Left hindlimb (tissue), 1 donor: ENCODE measurements around the gene CHTF8.
A peak's percentile ranks its signal among the peaks of the same experiment; 100 is the strongest.
"Not testable (repeated sequence)": the region's sequence is repeated elsewhere in the genome, so short reads cannot be mapped to it uniquely, and the experiment has no call there.

Experiments used
- DNase-seq: peaks from one replicate; pipeline ENCODE4 v3.0.0-alpha.2; 2018

Gene CHTF8

DNA sequence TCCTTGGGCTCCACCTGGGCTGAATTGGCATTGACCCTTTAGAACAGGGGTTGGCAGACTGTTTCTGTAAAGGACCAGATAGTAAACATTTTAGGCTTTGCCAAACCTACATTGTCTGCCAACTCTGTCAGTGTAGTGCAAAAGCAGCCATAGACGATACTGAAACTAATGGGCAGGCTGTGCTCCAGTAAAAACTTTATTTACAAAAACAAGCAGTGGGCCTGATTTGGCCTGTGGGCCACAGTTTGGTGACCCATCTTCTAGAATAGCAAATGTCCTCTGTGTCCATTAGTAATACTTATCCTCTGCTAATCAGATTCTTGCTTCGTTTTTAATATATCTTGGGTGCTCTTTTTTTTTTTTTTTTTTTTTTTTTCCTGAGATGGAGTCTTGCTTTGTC is 6.2 kb upstream of the CHTF8 start:
- DNase-seq, result no peak

DNA sequence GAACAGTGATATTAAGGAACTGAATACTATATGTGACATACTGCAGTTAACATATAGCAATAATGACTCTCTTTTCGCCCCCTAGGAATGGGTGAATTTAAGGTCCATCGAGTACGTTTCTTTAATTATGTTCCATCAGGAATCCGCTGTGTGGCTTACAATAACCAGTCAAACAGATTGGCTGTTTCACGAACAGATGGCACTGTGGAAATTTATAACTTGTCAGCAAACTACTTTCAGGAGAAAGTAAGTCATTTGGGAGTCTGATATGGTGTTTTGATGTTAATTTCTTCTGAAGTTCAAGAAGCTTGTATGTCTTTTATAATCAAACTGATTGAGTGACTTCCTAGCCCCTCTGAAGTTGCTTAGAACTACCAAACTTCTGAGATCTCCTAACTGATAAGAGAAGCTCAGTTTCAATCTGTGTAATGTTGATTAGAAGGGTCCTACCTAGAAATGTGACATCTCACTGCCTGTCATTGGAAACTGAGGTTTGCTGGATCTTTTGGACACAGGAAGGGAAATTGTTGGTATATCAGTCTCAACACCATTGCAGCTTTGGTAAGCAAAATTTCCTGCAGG is 1.1 kb upstream of the CHTF8 start:
- DNase-seq, result no peak

DNA sequence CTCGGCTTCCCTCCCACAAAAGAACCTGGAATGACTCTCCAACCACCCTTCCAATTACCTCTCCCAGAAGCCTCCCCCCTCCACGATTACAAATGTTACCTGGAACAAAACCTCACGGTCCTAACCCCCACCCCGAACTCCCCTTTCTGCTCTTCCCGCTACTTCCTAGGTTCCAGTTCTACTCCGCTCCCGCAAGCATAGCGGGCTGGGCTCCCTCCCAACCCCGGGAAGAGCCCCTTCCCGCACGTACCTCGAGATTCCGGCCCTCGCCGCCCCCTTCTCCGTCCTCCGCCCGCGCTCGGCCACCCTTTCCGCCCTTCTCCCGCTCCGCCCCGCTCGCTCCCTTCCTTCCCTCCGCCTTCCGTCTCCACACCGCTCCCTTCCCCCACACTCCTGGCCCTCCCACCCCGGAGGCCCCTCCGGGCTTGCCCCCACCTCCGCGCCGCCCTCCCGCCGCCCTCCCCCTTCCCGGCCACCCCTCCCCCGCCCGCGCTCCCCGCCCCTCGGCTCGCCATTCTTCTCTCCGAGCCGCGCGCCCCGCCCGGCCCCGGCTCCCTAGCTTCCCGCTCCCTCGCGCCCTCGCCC is 457 bp downstream of the CHTF8 start:
- DNase-seq, result peak; percentile 91

DNA sequence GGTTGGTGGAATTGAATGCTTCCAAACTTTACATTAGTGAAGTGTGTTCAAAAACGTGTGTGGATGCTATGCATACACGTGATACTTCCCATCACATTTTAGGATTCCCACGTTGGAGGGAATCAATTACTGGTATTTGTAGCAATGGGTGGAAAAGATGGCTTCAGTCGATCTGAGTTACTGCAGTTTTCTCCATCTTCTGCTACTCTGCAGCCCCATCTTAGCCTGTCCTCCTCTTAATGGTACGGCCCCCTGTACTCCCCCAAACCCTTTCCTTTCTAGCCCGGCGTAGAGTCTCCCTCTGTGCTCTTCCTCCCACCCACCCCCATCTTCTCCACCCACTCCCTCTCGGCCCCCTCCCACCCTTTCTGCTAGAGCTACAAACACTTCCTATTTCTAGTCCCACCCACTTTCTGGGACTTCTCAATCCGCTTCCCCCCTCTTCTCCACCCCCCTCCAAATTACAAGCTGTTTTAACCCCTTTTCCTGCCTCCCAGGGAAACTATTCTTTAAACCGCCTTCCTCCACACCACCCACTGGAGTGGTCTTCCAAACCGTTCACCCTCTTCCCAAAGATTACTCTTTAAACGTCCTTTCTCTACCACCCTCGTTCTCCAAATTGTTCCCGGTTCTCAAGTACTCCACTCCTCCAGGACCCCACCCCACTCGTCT is 1.1 kb downstream of the CHTF8 start:
- DNase-seq, result peak; percentile 56

DNA sequence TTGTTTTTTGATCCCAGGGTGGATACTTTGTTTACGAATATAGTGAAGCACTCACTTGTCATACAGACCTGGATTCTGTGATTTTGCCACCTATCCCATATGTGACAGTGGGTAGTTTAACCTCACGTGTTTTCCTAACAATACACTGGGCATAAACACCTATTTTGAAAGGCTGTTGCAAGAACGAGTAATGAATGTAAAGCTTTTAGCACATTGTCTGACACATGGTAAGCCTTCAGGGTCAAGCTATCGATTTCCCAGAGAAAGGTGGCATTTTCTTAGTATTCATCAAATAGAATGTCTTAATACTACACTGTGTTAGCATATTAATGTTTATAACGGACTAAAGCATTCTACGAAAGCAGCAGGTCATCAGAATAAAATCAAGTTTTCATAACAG is 1.9 kb downstream of the CHTF8 start:
- DNase-seq, result no peak

DNA sequence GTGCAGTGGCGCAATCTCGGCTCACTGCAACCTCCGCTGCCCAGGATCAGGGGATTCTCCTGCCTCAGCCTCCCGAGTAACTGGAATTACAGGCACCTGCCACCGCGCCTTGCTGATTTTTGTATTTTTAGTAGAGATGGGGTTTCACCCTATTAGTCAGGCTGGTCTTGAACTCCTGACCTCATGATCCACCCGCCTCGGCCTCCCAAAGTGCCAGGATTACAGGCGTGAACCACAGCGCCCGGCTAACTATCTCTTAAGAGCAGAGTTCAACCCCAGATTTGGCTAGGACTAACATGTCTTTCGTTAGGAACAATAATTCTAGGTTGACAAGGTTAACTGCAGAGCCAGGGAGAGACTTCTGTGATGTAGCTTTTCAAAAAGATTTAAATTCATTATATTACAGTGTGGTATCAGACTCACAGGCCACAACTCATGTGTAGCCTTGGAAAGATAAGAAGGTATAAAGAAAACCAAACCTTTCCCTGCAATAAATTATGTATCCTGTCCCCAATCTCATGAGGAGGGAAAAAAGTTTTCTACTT is 4.3 kb downstream of the CHTF8 start:
- DNase-seq, result no peak

DNA sequence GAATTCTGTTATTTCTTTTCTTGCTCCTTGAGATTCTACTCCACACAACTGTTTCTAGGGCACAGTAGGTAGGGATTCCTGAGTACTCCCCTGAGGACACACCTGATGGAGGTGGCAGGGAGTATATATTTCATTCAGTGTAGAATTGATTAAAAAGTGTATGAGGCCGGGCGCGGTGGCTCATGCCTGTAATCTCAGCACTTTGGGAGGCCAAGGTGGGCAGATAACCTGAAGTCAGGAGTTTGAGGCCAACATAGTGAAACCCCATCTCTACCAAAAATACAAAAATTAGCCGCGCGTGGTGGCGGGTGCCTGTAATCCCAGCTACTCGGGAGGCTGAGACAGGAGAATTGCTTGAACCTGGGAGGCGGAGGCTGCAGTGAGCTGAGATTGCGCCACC is 5.6 kb downstream of the CHTF8 start:
- DNase-seq, result not testable (repeated sequence)

DNA sequence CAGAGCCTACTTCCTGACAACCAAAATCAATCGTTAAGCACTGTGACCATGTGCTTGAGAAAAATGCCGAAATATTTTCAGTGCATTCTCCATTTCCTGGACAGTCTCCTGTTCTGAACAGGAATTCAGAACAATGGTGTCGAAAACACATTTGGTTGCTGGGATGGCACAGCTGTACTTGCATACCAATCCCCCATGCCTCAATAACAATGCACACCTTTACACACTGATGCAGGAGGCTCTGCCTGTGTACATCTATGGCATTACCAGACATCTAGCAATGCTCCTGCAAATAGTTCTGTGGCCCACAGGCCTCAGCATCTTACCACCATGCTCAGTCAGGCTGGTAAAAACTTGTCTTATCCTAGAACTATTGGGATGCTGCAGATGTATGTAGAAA is 6.2 kb downstream of the CHTF8 start:
- no peak for DNase-seq

DNA sequence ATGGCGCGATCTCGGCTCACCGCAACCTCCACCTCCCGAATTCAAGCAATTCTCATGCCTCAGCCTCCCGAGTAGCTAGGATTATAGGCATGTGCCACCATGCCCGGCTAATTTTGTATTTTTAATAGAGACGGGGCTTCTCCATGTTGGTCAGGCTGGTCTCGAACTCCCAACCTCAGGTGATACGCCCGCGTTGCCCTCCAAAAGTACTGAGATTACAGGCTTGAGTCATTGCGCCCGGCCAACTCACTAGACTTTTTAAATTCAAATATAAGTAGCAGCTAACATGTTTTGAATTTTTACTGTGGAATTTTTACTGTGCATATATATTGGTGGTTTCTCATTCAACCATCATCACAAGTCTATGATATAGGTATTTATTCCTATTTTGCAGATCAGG is 7.4 kb downstream of the CHTF8 start:
- not testable (repeated sequence) for DNase-seq

DNA sequence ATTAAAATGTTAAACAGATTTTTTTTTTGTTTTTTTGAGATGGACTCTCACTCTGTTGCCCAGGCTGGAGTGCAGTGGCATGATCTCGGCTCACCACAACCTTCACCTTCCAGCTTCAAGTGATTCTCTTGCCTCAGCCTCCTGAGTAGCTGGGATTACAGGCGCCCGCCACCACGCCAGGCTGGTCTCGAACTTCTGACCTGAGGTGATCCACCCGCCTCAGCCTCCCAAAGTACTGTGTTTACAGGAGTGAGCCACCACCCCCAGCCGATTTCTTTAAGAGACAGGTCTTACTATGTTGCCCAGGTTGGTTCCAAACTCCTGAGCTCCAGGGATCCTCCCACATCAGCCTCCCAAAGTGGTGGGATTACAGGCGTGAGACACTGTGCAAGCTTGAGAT is 8.0 kb downstream of the CHTF8 start:
- DNase-seq, result not testable (repeated sequence)

DNA sequence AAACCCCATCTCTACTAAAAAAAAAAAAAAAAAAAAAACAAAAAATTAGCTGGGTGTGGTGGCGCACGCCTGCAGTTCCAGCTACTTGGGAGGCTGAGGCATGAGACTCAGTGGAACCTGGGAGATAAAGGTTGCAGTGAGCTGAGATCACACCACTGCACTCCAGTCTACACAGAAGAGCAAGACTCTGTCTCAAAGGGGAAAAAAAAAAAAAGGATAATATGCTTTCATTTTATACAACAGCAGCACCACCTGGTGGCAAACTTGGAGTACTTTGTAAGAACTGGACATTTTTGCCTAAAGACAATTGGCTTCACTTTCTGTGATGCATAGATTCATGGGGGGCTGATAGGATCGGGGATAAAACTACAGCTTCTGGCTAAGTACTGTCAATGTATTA is 8.5 kb downstream of the CHTF8 start:
- DNase-seq, result no peak

DNA sequence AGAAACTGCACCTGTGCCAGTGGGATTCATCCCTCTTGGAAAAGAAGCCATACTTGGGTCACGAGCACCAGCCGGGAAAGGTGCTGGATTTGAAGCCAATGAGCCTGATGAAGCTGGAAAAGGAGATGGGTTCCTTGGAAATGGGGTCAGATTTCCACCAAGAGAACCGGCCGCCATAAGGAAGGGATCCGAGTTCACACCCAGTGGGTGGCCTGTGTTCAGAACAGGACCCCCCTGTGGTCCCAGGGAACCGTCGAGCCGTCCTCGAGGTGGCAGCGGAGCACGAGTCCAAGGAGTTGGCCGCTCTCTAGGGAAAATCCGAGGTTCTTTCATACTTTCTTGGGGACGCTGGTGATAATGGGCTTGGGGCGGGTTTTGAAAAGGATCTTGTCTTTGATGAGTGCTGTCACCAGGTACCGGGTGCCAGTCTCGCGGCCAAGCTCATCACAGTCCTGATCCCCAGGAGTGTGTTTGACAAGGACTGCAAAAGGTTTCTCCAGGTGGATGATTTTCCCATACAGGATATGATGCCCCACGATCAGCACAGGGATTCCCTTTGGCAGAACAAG is 12.2 kb downstream of the CHTF8 start:
- DNase-seq, result no peak

DNA sequence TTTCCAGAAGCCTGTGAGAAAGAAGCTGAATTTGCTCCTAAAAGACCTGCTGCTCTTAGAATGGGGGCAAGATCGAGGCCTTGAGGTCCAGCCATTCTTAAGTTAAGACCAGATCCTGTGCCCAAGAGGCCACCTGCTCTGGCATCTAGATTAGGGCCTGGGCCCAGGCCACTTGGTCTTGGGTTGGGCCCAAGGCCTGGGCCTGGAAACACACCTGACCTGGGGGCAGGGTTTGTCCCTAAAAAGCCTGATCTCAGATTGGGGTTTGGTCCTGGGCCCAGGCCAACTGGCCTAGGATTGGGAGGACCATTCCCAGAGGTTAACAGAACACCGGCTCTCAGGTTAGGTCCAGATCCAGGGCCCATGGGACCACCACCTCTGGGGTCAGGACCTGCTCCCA is 12.9 kb downstream of the CHTF8 start:
- DNase-seq, result no peak

DNA sequence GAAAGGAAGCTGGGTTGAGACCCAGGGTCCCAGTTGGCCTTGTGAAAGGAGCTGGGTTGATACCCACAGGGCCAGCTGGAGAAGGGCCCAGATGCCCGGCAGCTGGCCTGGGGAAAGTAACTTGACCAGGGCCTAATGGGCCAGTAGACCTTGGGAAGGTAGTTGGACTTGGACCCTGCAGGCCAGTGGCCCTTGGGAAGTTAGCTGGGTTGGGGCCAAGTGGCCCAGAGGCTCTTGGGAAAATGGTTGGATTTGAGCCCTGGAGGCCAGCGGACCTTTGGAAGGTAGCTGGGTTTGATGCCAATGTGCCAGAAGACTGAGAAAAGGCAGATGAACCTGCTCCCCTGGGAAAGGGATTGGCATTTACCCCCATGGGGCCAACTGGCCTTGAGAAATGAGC is 13.4 kb downstream of the CHTF8 start:
- no peak for DNase-seq

DNA sequence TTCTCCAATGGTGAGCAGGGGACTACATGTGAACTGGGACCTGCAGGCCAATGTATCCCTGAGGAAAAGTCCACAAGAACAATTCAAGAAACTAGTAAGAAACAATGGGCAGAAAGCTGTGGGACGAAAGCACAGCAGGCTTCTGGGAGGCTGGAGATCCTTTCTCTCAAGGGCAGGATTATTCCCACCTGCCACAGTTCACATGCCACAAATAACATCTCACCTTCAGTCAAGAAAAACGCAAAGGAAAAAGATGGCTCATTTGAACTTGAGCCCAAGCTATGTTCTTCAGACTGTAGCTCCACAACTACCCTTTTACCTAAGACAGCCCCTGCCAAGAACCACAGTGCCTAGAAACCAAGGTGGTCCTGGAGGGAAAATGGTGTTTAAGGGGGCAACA is 13.9 kb downstream of the CHTF8 start:
- no peak for DNase-seq

DNA sequence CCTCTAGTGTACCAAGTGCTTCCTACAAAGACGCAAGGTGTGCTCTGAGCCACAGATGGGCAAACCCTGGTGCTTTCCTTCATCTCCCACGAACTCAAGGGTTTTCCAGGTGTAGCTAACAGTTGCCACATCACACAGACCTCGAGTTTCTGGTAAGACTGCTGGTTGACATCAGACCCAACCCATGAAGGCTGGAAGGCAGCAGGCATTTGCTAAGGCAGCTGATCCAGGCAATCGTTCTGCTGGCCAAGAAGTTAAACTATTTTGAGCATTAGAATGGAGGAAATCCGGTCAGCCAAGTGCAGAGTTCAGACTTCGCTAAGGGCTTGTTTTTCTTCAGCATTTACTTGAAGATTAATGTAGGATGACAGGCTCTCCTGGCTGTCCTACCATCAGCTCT is 15.5 kb downstream of the CHTF8 start:
- no peak for DNase-seq

DNA sequence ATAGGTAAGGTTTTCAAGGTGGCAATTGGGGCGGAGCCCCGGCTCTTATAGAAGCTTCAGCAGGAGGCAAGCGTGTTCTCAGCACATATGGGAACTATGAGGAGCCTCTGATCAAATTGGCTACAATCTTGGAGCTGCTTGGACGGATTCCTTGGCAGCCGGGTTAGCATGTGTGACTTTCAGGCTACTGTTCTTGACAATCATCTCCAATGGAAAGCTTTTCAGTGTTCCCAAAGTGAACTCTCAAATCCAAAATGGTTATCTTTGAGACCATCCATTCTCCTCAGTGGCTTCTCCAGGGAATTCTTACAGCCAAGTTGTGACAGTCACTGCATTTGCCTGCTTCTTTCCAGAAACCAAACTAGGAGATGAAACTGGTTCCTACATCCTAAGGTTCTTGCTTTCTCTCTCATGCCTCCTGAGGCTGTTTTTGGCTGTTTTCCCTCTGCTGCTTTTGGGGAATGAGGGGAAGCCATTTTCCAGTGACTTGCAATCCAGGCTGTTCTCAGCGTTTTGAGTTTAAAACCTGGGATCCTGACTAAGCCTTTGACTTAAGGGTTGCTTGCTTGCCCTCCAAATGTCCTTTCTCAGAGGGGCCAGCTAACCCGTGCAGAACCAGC is 16.0 kb downstream of the CHTF8 start:
- no peak for DNase-seq

DNA sequence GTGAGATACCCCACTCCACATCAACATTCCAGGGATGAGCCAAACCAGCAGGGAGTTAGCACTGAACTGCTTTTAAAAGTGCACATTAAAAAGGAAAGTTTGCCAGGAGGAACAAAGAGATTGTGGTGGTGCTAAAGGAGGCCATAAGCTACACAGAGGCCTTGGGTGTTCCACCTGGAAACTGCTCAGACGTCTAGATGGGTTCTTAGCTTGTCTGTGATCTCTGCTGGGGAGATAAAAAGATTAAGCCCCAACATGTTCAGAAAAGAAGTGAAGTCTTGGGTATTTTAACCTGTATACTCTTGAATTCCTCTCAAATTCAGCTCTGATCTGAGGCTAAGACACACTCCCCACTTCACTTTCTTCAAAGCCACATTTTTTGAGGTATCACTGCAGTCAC is 16.6 kb downstream of the CHTF8 start:
- DNase-seq, result no peak

DNA sequence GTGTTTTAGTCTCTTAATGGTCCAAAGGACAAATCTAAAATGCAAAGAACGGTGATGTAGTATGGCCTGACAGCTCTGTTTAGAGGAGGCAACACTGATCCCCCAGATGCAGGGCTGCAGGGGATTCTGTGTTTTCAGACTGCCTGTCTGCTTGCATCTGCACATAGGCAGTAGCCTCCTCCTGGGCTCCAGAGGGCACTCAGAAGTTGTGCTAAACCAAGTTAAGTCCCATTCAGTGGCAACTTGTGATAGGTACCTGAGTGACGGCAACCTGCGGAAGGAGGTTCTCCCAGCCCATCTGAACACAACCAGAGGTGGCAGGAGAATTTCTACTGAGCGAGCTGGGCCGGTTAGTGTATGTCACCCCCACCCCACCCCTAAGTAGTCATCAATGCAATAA is 17.0 kb downstream of the CHTF8 start:
- DNase-seq, result no peak

DNA sequence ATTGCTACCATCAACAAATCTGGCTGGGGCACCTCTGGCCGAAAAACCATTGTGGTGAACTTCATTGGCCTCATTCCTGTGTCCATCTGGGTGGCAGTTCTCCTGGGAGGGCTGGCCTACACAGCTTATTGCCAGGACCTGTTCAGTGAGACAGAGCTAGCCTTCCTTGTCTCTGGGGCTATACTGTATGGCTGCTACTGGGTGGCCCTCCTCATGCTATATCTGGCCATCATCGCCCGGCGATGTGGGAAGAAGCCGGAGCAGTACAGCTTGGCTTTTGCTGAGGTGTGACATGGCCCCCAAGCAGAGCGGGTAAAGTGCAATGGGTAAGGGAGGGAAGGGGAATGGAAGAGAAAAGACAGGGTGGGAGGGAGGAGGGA is 17.4 kb downstream of the CHTF8 start:
- no peak for DNase-seq

DNA sequence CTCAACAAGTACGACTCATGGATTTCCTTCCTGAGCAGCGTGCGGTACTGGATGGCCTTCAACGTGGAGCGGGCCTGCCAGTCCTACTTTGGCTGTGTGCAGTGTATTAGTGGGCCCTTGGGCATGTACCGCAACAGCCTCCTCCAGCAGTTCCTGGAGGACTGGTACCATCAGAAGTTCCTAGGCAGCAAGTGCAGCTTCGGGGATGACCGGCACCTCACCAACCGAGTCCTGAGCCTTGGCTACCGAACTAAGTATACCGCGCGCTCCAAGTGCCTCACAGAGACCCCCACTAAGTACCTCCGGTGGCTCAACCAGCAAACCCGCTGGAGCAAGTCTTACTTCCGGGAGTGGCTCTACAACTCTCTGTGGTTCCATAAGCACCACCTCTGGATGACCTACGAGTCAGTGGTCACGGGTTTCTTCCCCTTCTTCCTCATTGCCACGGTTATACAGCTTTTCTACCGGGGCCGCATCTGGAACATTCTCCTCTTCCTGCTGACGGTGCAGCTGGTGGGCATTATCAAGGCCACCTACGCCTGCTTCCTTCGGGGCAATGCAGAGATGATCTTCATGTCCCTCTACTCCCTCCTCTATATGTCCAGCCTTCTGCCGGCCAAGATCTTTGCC is 17.9 kb downstream of the CHTF8 start:
- DNase-seq, result no peak

DNA sequence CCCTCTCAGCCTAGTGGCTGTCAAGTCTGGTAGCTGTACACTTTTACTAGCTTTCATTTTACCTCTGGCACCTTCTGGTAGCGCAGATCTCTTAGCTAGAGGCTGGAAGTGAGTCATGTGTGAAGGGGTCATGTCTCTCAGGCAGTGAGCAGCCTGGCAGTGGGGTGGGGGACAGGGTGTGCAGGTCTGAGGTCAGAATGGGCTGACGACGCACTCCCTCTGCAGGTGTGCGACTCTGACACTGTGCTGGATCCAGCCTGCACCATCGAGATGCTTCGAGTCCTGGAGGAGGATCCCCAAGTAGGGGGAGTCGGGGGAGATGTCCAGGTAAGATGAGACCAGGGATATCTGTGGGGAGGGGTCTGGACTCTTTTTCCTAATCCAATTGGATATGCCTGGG is 19.2 kb downstream of the CHTF8 start:
- no peak for DNase-seq
